HG02885 (cell line): Measurements from ENCODE around the gene SEPTIN11.
"Not testable (repeated sequence)": the region's sequence is repeated elsewhere in the genome, so short reads cannot be mapped to it uniquely, and the experiment has no call there.

ENCODE experiments used
- ATAC-seq: cut with Tn5 transposase; IDR thresholded peaks from one replicate; pipeline ENCODE4 v1.9.1; 2021; ENCODE audit warnings: mild to moderate bottlenecking; ENCODE audit not compliant: unreplicated experiment, poor library complexity

SEPTIN11 gene

DNA sequence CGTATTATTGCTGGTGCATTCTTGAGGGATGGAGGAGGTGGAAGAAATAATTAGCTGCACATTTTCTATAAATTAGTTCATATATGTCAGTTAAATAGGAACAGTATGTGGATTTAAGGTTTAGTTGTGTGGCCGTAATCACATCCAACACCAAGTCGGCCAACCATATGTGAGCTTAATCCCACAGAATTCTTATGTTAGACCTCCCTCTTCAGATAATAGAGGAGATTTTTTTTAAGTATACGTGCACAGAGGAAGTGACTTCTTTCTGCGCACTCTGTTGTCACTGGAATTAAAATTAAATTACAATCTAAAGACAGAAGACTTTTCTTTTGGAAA is 2.1 kb downstream of the SEPTIN11 start:
- no peak for ATAC-seq

DNA sequence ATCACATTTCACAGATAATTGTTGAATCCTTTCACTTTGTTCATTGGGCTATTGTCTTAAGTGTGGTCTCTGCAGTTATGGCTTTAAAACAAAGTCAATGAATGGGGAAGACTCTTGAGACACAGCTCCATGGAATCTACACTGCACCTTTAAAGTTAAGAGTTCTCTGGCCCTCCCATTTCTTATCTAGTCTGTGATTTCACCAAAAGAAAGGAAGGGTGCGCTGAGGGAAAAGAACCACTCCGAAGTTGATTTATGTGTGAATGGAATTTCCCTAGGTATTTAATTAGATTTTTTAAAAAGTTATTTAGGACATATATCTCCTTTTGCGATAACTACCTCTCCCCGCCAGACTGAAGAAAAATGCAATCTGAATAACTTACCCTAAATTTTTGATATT is 2.5 kb downstream of the SEPTIN11 start:
- ATAC-seq, result no peak

DNA sequence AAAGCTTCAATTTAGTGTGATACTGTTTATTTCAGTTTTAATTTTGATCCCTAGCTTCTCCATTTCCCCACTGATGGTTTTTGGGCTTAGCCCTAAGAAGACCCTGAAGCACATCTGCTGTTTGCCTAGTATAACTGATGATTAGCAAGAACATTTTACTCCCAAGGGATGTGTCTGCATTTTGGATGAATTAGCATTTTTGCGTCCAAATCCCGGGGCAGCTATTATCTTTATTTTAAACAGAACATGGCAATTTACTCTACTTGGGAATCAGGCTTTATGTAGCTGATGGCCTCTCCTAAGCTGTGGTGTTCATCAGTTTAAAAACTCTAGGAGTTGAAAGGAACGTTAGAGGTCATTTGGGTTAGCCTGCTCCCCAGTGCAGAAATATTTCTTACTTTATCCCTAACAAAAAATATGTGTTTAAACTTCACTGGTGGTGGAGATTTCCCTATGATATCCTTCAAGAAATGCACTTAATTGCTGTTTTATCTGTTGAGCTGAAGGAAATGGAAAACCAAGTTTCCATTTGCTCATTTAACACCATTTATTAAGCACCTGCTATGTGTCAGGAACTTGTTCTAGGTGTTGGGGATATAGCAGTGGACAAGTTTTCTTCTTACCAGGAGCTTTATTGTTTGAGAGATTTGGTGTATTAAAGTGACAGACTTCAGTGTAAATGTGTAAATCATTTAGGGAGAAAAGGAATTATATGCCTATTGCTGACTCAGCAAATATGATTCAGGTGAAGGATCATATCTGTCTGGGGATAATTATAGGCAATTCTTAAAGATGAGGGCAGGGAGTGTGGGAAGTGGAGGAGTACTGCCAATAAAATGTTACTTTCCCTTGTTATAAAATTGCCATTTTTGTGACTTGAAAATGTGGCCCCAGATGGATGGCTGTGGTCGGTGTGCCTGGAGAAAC is 3.4 kb downstream of the SEPTIN11 start:
- ATAC-seq, result no peak

DNA sequence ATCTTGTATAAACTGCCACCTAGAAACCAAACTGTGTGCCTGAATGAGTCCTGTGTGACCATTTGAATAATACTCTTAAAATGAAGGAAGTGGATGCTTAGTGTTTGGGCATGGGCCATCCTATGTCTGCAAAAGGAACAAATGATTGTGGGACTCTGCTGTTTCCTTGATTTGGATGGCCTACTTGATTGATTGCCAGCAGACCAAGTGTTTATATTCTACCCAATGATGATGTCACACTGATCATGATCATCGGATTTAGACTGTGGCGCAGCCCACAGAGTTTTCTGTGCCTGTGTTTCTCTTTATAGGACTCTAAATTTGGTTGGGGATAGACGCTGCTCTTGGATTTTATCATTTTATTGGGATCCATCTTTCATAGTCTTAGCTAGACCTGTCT is 4.4 kb downstream of the SEPTIN11 start:
- ATAC-seq, result no peak

DNA sequence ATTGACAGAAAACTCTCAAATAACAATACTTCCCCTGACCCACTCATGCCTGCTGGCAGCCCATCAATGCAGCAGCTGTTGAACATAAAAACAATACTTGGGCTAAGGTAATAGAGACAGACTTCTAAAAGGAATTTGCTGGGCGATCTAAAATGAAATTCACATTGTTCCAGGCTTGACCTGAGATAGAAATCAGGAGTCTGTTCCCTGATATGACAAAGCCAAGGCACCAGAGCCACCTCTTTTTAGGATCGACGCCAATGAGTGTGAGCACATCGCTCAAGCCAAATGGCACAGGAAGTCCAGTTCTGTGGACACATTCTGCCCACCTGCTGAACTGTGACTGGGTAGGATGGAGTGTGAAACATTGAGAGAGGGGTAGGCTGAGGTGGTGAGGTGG is 4.9 kb downstream of the SEPTIN11 start:
- no peak for ATAC-seq

DNA sequence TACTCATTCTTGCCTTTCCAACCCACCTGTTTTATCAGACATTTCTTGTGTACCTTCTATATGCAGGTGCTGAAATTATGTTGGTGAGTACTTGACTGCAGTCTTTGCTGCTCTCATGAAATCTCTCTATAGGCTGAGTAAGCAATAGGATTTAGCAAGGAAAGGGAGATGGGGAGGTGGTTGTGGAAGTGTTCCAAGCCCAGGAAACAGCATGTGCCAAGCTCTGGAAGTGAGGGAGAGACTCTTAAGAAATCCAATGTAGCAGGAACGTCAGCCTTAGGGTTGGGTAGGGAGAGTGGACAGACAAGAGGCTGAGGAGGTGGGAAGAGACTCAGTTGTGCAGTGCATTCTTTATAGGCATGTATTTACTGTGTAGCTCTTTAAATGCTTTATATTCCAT is 5.6 kb downstream of the SEPTIN11 start:
- no peak for ATAC-seq

DNA sequence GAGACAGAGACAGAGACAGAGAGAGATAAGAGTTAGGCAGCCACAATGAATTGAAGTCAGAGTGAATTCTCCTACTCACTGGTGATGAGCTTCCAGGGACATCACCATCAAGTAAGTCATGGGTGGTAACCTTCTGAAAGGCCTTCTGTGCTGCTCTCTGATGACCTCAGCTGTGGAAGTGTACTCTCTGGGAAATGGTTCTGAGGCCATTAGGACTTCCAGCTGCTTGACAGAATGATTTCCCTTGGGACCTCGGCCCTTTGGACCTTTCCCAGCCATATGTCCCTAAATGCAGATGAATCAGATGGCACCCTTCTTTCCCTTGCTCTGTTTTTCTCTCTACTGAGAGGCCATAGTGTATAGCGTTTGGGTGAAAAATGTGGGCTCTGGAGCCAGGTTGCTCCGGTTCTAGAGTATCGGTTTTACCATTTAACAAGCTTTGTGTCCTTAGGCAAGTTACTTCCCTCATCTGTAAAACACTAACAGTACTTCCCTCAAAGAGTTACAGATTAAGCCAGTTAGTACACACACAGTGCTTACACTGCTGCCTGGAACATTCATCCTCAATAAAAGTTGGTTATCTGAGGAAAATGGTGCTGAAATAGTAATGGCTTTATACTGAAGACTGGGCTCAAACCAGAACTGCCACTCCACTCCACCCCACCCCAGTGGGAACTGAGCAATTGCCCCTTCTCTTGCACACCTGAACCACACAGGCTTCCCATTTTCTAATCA is 7.6 kb downstream of the SEPTIN11 start:
- ATAC-seq, result no peak

DNA sequence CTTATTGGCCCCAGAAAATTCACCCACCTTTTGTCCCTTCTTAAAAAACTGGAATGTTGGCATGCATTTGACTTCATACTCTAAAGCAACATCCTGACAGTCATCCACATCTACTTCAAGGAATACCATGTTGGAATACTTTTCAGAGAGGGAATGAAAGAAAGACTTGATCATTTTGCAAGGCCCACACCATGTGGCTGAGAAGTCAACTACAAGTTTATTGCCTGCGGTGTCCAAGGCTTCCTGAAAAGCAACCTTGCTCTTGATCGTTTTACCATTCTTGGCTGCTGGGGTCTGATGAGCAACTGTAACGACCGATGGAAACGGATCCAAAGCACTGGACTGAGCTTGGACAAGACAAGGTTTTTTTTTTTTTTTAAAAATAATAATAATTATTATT is 9.3 kb downstream of the SEPTIN11 start:
- ATAC-seq, result no peak

DNA sequence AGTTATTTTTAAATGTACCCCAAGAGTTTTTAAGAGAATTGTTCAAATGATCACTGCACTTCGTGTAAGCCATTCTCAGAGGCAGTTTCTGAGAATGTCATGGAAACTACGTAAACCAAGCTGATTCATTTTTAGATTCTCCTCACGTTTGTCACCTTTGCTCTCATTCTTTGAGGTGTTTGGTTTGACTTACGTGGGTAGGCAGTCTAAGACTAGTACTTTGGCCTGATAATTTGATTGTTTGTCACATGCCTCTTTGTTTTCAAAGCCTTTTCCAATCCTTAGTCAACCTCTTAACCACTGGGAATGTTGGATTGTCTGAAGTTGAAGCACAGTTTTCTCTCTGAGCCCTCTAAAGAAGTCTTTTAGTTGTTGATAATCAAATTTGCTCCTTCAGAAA is 10.5 kb downstream of the SEPTIN11 start:
- ATAC-seq, result peak; percentile 89

DNA sequence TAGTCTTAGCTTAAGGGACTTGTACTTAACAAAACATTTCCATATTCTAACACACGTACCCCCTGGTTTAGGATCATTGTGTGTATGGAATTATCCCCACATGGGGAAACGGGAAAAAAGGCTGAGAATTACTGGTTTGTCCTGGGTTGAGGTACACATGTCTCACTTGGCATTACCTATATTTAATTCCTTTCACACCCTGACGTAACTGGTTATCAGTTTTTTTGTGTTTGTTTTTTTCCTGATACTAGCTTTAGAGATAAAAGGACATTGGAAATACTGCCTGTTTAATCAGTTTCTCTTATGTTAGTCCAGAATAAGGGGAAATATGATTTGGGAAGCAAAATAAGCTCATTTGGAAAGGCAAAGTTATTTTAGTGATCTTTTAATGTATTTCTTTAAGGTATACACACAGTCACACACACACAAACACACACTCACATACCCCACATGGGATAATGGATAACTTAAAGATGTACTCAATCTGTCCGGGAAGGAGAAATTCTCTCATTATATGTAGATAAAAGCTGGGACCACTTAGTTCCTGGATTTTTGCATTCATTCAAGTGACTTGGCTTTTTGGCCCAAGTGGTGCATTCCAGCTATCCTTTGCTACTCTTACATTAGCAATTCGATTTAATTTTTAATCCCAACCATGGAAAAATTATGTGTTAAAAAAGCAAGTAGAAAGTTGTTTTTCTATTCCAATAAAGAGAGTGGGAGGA is 13.0 kb downstream of the SEPTIN11 start:
- ATAC-seq, result no peak

DNA sequence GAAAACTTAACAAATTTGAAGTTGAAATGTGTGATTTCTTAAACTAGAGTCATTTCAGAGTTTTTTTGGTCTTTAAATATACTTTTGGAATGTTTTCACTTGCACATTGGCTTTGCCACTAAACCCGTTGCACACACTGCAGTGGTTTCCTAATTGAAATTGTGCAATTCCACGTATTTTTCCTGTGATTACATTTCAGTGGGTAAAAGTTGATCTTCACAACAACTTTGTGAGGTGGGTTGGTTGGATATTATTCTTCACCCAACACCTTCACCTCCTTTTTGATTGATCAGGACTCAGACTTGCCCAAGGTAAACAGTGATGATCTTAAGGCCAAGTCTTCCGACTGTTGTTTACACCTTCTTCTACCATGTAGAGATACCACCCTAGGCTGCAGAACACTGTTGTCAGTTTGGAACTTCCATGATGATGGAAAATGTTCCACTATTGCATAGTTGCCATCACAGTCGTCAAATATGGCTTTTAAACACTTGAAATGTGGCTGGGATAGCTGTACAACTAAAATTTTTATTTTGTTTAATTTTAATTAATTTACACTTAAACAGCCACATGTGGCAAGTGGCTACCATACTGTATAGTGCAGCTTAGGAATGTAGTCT is 13.7 kb downstream of the SEPTIN11 start:
- no peak for ATAC-seq

DNA sequence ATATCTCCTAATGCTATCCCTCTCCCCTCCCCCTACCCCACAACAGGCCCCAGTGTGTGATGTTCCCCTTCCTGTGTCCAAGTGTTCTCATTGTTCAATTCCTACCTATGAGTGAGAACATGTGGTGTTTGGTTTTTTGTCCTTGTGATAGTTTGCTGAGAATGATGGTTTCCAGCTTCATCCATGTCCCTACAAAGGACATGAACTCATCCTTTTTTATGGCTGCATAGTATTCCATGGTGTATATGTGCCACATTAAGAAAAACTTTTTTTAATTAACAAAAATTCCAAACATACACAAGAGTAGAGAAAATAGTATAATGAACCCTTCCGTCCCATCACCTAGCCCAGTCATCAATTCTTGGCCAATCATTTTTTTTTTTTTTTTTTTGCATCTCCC is 14.4 kb downstream of the SEPTIN11 start:
- ATAC-seq, result not testable (repeated sequence)

DNA sequence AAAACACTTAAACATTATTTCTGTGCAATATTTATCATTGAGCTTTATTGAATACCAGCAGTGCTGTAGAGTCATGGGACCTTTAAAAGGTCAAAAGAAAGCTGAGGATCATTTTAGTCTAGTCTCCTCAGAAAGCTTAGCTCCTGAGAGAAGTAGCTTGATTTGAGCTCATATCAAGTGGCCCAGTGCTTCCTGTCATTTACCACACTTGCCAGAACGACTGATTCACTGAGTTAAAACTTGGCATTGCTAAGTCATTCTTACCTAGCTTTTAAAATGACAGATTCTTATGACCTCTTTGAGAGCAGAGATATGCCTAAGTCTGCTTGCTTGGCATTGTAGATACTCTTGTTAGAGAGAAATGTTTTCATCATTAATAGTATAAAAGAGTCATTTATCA is 15.2 kb downstream of the SEPTIN11 start:
- ATAC-seq, result no peak

DNA sequence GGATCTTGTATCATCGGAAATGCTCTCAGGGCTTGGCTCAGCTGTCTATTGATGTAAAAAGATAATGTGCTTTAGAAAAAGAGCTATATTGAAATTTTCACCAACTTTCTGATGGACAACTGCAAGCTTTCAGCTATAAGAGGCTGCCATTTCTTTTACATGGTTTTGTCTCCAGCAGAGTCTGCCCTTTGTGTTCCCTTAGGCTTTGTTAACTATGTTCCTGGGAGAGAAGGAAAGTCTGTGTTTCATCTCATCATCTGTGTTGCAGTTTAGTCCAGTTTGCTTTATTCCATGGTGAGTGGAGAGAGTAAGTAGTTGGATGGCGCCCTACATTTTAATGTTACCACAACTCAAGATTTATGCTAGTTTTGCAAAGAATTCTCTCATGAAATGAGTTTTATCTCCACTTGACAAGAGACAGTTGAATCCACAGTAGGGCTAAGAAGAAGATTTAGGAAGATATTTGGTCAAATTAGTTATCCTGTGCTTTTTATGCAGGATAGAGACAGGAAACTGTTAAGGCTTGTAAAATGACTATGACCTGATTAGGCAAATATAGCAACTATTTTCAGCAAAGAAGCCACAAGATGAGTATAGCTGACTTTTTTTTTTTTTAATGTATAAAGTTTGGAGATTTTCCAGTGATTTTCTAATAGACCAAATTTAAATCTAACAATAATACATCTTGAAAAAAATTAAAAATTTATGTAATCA is 16.5 kb downstream of the SEPTIN11 start:
- ATAC-seq, result no peak

DNA sequence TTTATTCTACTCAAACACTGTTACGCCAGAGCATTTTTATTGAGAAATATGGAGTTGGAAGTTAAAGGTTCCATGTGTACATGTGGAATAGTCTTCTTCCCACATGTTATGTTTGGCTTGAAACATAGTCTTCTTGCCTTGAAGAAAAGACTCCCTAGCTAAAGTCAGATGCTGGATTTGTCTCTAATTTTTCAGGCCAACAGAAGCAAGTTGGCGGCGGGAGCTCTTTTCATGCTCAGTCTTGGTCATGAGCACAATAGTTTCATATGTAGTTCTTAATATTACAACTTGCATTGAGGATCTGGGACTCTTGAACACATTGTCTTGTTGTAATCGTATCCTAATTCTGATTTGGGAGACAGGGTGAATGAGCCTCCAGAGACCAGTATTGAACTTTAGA is 19.4 kb downstream of the SEPTIN11 start:
- no peak for ATAC-seq

DNA sequence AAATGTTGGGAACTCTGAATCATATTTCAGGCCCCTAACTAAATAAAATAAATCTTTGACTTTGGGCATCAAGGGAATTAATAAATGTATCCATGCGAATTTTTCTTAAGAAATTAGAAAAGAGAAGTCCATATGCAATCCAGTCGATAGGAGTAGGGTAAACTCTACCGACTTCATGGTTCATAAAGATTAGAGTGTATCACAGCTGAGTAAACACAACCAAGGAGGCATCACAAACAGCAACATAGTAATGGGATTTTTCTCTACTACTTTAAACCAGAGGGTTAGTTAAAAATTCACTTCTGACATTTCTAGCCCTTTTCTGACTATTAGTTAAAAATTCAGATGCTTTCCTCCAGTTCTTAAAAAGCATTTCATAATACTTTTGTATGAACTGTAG is 19.9 kb downstream of the SEPTIN11 start:
- no peak for ATAC-seq

DNA sequence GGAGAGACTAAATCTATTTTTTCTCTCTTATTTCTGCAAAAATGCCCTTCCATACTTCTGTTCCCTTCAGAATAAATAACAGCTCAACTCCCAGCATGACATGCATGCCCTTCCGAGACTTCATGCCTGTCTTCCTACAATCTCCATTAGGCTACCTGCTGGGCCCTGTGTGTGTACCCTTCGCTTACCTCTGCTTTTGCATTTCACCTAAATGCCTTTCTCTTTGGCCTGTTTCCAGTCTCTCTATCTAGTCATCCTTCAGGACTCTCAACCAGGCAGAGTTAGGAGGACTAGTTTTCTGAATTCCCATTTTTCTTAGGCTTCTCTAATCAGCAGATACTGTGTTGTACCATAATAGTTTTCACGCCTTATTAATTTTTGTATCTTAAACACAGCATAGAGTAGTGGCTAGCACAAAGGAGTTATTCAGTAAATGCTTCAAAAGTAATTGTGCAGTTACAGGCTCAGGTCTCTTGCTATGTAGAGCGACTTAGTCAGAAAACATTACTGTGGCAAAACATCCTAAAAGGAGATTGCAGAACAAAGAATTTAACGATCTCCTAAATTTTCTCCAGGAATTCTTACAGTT is 20.5 kb downstream of the SEPTIN11 start:
- no peak for ATAC-seq

DNA sequence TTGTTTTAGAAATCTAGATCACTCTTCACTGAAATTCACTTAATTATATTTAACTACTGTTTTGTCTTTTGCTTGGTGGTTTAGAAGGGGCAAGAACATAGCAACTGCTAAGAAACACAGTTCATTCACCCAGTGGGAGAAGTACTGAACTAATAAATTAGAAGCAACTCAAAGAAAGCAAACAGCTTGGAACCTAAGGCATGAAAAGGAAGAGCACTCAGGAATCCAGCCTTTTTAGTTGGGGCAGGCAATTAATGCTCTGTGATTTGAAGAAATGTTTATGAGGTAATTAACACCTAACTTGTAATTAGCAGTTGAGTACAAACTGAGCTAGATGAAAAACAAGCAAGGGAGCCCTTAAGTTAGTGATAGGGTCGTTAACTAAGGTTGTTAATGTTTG is 22.8 kb downstream of the SEPTIN11 start:
- no peak for ATAC-seq

DNA sequence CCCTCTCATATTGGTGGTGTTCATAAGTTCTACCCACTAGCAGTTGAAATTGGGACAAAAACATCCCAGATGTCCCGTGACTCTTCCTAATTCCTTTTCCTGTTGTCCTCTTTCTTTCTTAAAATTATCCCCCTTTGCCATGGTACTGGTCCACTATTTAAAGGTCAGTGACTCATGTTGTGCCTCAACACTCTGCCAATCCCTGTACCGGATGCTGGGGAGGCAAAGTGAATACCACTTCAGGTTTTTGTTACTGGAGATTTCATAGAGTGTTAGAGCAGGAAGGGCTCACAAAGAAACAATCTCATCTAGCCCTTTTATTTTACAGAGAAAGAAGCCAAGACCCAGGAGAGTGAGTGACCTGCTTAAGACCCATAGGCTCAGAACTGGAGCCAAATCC is 24.6 kb downstream of the SEPTIN11 start:
- ATAC-seq, result no peak

DNA sequence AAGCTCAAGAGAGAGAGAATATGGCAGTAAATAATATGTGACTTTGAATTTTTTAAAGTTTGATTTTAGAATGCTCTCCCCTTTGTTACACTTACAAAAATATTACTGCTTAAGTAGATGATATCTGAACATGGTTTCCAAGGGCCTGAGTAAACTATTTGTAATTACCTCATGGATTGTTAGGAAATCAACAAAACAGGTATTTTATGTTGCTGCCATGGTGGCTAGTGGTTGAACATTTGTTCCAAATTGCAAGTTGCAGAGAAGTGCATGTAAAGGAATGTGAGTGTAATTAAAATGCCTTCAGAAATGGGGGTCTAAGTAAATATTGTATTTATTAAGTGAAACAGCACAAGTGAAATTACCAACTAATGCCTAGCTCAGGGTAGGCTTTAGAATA is 27.6 kb downstream of the SEPTIN11 start:
- no peak for ATAC-seq
